Neural crest cell (in vitro differentiated cells): ENCODE measurements around the gene ABCA1. TPM values are rescaled to one million over a fixed set of nuclear protein-coding genes. Genes with fewer than 3 reads are reported as not detected.

Source experiments
- DNase-seq: peaks from one replicate; pipeline ENCODE4 v3.0.0; 2021; ENCODE audit warnings: low read depth, mixed read lengths, low spot score
- H3K27ac Mint-ChIP-seq: one replicate; pipeline ENCODE4 v1.8.0; 2021; ENCODE audit warnings: mild to moderate bottlenecking, mixed read lengths; ENCODE audit not compliant: unreplicated experiment
- H3K27me3 Mint-ChIP-seq: 2 replicates; pipeline ENCODE4 v1.8.0; 2021; ENCODE audit warnings: low read depth, mild to moderate bottlenecking, mixed read lengths
- H3K36me3 Mint-ChIP-seq: 2 replicates; pipeline ENCODE4 v1.8.0; 2021; ENCODE audit warnings: low read depth, mild to moderate bottlenecking, mixed read lengths
- H3K4me1 Mint-ChIP-seq: 2 replicates; pipeline ENCODE4 v1.8.0; 2021; ENCODE audit warnings: mixed read lengths
- H3K4me3 Mint-ChIP-seq: one replicate; pipeline ENCODE4 v1.8.0; 2021; ENCODE audit warnings: mild to moderate bottlenecking, mixed read lengths
- H3K9me3 Mint-ChIP-seq: 2 replicates; pipeline ENCODE4 v1.8.0; 2021; ENCODE audit warnings: mixed read lengths
- CTCF ChIP-seq: fragments of 200-600 bp; sonication (generic); conservative IDR thresholded peaks from 2 replicates; pipeline ENCODE4 v1.5.0; 2021; ENCODE audit warnings: antibody characterized with exemption, mild to moderate bottlenecking
- total RNA-seq: library from RNA; stranded (reverse); gene quantifications from 2 replicates; pipeline ENCODE4 v1.2.1, GENCODE V29; 2021

The ABCA1 gene
- total RNA-seq, 1 donor from 2014 or later = 6.5 TPM

GRCh38 chr9:104831681-104832080 lies 96.3 kb downstream of the ABCA1 start:
- Mint-ChIP-seq H3K27ac (no peak overlapping the region), H3K4me3 (no peak overlapping the region), H3K9me3 (no peaks in the 10 kb centered on the region), H3K27me3 (no peaks in the 10 kb centered on the region), H3K36me3 (peaks cover 8% of the 10 kb centered on the region), H3K4me1 (peaks cover 17% of the 10 kb centered on the region)
- no peak for DNase-seq
- TF ChIP-seq CTCF = no peak

GRCh38 chr9:104826911-104827310 lies 101.0 kb downstream of the ABCA1 start:
- Mint-ChIP-seq H3K4me3 (no peak overlapping the region), H3K27me3 (no peaks in the 10 kb centered on the region), H3K9me3 (no peaks in the 10 kb centered on the region), H3K4me1 (peaks cover 17% of the 10 kb centered on the region), H3K36me3 (peaks cover 15% of the 10 kb centered on the region), H3K27ac (no peak overlapping the region)
- no peak for TF ChIP-seq CTCF
- no peak for DNase-seq

GRCh38 chr9:104826079-104826775 lies 101.7 kb downstream of the ABCA1 start:
- no peak for DNase-seq
- H3K27ac Mint-ChIP-seq = no peak overlapping the region
- no peaks in the 10 kb centered on the region for H3K27me3 Mint-ChIP-seq
- peaks cover 17% of the 10 kb centered on the region for H3K4me1 Mint-ChIP-seq
- no peaks in the 10 kb centered on the region for H3K9me3 Mint-ChIP-seq
- H3K36me3 Mint-ChIP-seq = peaks cover 13% of the 10 kb centered on the region
- no peak overlapping the region for H3K4me3 Mint-ChIP-seq
- TF ChIP-seq CTCF = no peak

GRCh38 chr9:104820336-104820735 lies 107.6 kb downstream of the ABCA1 start:
- no peak for TF ChIP-seq CTCF
- DNase-seq = no peak
- Mint-ChIP-seq H3K9me3 (no peaks in the 10 kb centered on the region), H3K27me3 (no peaks in the 10 kb centered on the region), H3K36me3 (peaks cover 13% of the 10 kb centered on the region), H3K4me3 (no peak overlapping the region), H3K27ac (no peak overlapping the region), H3K4me1 (no peaks in the 10 kb centered on the region)

- no peak overlapping the region for H3K27ac Mint-ChIP-seq
- H3K27me3 Mint-ChIP-seq = no peaks in the 10 kb centered on the region
- no peak for TF ChIP-seq CTCF
- DNase-seq = no peak
- no peaks in the 10 kb centered on the region for H3K9me3 Mint-ChIP-seq
- H3K4me3 Mint-ChIP-seq = no peak overlapping the region
- H3K4me1 Mint-ChIP-seq = no peaks in the 10 kb centered on the region
- peaks cover 17% of the 10 kb centered on the region for H3K36me3 Mint-ChIP-seq
Observed at GRCh38 chr9:104819033-104819432, 108.9 kb downstream of the ABCA1 start.
